SIG-M5 (cell line): ENCODE data around the gene RALGAPA1.
"Not testable (repeated sequence)": the region's sequence is repeated elsewhere in the genome, so short reads cannot be mapped to it uniquely, and the experiment has no call there.

Experiments
- DNase-seq: peaks from one replicate; lab custom pipeline; 2025; lab: John Stamatoyannopoulos, UW

Gene RALGAPA1

DNA sequence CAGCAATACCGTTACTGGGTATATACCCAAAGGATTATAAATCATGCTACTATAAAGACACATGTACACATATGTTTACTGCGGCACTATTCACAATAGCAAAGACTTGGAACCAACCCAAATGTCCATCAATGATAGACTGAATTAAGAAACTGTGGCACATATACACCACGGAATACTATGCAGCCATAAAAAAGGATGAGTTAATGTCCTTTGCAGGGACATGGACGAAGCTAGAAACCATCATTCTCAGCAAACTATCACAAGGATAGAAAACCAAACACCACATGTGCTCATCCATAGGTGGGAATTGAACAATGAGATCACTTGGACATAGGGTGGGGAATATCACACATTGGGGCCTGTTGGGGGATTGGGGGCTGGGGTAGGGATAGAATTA is 187.1 kb downstream of the RALGAPA1 start:
- DNase-seq, result not testable (repeated sequence)

DNA sequence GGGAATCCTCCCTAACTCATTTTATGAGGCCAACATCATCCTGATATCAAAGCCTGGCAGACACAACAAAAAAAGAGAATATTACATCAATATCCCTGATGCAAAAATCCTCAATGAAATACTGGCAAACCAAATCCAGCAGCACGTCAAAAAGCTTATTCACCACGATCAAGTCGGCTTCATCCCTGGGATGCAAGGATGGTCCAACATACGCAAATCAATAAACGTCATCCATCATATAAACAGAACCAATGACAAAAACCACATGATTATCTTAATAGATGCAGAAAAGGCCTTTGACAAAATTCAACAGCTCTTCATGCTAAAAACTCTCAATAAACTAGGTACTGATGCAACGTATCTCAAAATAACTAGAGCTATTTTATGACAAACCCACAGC is 189.1 kb downstream of the RALGAPA1 start:
- not testable (repeated sequence) for DNase-seq

DNA sequence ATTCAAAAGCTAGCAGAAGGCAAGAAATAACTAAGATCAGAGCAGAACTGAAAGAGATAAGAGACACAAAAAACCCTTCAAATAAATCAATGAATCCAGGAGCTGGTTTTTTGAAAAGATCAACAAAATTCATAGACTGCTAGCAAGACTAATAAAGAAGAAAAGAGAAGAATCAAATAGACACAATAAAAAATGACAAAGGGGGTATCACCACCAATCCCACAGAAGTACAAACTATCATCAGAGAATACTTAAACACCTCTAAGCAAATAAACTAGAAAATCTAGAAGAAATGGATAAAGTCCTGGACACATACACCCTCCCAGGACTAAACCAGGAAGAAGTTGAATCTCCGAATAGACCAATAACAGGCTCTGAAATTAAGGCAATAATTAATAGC is 189.6 kb downstream of the RALGAPA1 start:
- DNase-seq, result not testable (repeated sequence)

DNA sequence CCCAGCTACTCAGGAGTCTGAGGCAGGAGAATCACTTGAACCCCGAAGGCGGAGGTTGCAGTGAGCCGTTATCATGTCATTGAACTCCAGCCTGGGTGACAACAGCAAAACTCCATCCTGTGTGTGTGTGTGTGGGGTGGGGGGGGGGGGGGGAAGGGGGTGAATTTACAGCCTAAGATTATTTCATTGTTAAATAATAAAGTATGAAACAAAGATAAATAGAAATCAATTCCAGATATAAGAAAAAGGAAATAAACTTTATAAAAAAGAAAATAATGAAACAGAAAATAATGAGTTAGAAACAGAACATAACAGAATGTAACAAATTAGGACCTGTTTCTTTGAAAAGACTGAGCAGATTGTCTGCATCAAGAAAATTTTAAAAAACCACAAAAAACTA is 191.6 kb downstream of the RALGAPA1 start:
- no peak for DNase-seq

DNA sequence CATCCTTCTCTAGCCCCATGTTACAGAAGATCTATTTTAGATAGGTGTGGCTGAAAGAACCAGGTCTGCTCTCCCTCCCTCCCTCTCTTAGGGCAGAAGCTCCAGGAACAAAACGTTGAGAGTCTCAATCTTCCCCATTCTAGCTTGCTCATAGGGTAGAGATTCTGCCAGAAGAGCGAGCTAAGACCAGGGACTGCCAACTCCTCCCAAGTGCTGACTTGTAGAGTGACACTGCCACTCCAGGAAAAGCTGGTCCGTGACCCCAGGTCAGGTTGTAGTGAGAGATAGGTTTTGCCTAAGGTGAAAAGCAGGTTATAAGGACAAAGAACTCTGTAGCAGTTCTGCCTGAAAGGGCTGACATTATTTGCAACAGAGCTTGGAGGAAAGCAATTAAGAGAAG is 201.7 kb downstream of the RALGAPA1 start:
- no peak for DNase-seq

DNA sequence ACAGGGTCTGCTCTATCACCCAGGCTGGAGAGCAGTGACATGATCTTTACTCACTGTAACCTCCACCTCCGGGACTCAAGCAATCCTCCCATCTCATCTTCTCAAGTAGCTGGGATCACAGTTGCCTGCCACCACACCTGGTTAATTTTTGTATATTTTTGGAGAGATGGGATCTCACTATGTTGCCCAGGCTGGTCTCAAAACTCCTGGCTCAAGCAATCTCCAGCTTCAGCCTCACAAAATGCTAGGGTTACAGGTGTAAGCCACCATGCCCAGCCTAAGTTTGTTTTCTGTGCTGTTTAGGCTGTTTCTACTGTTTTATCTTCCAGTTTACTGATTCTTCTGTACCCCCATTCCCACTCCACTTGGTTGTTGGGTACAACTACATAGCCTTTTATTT is 208.8 kb downstream of the RALGAPA1 start:
- no peak for DNase-seq

DNA sequence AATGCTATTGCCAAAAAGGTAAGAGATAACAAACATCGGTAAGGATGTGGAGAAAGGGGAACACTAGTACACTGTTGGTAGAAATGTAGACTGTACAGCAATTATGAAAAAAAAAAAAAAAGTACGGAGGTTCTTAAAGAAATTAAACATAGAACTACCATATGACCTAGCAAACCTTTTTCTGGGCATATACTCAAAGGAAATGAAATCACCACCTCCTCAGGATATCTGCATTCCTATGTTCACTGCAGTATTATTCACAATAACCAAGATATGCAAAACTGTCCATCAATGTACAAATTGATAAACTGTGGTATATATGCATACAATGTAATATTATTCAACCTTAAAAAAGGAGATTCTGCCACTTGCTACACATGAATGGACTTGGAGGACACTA is 214.5 kb downstream of the RALGAPA1 start:
- DNase-seq, result no peak

DNA sequence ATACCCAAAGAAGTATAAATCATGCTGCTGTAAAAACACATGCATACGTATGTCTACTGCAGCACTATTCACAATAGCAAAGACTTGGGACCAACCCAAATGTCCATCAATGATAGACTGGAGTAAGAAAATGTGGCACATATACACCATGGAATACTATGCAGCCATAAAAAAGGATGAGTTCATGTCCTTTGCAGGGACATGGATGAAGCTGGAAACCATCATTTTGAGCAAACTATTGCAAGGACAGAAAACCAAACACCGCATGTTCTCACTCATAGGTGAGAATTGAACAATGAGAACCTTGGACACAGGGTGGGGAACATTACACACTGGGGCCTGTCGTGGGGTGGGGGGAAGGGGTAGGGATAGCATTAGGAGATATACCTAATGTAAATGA is 221.7 kb downstream of the RALGAPA1 start:
- not testable (repeated sequence) for DNase-seq

DNA sequence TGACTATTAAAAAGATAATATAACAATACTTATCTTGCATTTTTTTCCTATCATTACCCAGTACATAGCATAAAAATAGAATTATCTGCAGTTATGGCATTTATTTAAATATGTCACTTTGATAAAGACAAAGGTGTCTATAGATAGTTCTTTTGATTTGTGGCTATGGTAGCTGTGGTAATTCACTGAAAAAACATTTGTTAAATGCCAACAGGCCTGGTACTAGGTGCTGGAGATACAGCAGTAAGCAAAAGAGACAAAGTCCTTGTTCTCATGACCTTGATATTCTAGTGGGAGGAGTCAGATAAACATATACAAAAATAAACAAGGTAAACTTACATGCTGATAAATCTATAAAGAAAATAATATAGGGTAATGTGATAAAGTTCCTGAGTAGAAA is 230.5 kb downstream of the RALGAPA1 start:
- DNase-seq, result no peak

DNA sequence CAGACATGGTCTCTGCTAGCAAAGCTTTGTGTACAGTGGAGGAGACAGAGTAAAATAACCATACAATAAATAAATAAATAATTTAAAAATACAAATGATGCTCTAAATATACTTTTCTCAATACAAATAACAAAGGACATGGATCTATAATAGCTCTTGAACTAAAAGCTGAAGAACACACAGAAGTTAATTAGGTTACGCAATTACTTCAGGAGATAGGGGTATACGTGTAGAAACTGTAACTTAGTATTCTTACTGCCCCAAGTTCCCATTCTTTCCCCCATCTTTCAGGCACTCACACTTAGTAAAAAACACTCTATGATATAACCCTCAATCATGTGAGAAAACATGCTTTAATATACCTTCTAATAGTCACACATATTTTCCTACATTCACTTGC is 231.0 kb downstream of the RALGAPA1 start:
- no peak for DNase-seq

DNA sequence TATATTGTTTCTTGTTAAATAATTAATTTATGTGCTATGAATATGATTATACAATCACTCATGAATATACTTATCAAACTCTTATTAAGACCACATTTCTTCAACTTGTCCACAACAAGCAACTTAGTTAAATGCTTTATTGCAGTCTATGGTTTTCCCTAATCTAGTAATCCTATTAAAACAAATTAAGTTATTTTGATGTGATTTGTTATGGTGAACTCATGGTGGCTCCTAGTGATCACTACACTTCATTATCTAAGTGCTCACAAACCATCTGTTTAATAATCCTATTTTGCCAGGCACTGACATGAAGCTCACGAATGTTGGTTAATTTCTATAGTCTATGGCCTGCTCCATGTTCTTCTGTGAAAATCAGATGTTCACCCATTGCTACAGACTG is 232.2 kb downstream of the RALGAPA1 start:
- DNase-seq, result no peak

DNA sequence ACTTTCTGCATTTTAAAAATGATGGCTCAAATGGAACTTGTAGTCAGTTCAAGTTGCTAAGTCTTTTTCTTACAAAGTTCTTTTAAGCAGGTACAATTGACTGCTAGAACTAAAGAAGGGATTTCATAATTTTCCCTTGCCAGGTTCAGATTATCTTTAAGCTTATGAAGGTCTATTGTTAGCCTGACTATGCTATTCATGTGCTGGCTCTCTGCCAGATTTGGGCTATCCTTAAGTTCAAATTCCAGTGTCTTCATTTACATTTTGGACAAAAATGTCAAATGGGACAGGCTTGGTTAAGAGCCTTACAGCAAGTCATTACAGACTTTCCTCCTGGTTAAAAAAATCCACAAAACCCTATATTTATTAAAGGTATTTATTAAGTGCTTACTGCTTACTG is 232.8 kb downstream of the RALGAPA1 start:
- no peak for DNase-seq

DNA sequence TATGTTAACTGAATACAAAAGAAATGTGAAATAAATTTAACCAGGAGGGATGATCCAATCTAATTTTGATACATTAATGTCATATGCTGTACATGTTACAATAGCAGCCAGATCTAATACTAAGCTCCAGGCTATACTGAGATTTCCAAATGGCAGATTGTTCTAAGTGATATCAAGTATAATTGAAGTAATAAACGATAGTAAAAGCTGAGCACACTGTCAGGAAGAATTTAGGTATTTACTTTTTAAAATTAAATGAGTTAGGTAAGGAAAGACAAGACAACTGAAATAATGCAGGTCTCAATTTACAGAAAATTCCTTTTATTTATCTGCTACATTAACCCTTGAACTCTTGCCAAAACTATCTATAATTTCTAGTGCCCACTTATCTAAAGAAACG is 235.2 kb downstream of the RALGAPA1 start:
- DNase-seq, result no peak

DNA sequence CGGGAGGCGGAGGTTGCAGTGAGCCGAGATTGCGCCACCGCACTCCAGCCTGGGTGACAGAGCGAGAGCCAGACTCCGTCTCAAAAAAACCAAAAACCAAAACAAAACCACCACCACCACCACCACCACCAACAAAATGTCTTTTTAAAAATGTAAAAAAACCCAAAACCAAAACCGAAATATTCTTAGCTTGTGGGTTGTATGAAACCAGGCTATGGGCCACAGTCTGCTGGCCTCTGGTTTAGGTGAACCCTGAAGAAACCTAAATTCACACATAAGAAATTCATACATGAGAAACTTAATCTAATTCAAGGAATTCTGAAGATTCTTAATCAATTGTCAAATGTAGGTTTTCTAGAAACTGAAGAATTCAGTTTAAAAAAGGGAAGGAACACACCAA is 237.5 kb downstream of the RALGAPA1 start:
- DNase-seq, result no peak

DNA sequence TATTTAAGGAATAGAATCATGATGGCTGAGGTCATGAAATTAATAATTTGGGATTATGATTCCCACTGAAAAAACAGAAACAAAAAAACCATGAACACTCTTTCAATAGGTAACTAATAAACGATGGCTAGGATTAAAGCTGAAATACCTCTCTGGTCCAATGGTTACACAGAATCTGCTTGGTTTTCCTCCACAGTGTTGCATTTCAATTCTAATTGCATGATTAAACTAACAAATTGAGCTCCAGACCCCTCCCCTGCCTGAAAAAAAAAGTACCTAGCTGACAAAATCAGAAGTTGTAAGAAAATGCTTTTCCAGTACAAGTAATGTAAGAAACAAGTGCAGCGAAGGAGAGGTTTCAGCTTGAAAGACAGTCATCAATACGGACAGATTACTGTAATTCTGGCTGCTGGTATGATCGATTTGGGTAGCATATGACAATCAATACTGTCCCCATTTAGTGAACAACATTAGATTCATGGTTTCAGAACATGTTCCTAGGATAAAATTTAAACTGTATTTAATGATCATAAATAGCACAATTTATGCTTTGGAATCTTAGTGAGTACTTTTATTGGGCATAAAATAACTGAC is 243.1 kb downstream of the RALGAPA1 start:
- no peak for DNase-seq

DNA sequence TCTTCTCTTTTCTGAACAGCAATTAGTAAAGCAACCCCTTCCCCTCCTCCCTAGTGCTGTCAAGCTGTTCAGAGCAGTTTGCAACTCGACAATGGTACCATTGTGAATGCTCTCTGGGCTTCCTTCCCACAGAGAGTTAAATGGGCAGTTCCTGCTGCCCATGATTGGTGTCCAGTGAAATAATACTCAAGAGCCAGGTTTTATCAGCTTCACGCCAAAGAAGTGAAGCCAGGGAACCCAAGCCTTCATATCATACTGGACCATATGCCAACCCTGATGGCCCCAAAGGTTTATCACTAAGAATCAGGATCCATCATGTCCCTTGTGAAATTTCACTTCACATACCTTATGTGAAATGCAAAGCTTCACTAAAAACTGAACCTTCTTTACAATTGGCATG is 250.4 kb downstream of the RALGAPA1 start:
- DNase-seq, result no peak

DNA sequence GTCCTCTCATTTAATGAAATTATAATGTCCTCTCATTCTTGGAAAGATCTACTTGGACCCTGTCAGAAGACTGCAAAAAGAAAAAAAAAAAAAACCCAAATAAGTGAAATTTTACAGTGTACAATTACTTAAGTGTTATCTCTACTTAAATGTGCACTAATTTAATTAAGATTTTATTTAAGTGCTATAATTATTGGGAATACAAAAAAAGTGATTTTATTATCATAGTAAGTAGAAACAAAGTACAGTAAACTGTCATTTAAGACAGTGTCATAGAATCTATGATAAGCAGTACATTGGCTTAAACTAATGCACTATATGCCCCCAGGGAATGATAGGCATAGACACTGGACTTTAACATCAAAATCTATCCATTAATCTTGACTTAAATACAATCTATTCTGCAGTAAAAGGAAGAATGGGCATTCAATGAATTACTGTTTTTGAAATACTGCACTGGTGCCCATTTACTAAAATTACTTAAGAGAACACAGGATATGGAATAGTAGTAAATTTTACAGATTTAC is 251.8 kb downstream of the RALGAPA1 start:
- no peak for DNase-seq

DNA sequence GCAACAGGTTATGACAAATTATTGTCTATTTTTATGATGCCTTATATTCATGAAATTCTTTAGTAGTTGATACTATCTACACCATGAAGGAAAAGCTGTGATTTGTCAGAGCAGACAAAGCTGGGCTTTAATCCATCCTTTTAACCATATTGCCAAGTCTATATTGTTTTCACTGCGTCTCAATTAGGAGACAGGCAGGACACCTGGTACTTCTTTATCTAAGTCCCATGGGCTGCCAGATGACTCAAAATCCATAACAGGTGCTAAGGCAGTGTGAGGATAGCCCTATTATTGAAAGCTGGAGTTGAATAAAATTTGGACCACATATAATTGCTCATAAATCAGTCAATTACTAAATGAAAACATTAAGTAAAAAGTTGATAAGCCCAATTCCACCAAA is 252.5 kb downstream of the RALGAPA1 start:
- no peak for DNase-seq

DNA sequence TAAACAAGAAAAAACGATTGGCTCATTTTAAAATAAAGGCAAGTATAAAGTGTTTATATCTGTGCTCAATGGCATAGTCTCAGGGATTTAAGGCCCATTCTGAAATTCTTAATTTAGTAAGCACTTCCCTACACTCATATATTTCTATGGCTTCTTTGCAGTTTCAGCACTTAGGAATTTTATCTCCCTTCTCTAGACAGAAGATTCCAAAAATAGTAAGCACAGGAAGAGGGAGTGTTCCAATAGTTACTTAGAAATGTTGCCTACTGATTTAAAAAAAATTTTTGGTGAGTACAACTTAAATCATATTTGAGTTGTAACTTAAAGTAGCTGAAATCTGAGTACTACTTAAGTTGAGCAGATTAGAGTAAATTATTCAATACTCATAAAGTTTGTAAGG is 255.3 kb downstream of the RALGAPA1 start:
- no peak for DNase-seq

DNA sequence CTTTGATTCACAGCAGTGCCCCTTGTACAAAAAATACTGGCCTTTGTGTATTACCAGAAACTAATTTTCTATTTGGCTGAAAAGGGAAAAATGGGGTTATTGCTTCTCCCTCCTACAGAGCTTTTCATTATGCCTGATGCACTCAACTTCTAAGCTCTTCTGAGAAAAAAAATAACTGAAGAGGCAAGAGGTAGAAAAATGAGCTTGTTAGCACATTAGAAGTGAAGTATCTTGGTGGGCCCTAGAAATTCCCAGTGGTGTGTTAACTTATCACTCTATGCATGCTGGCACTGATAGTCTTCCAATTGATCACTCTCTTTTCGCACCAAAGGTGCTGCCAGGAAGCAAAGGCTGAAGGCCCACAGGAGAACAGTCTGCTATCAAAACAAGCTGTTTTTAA is 258.0 kb downstream of the RALGAPA1 start:
- no peak for DNase-seq

DNA sequence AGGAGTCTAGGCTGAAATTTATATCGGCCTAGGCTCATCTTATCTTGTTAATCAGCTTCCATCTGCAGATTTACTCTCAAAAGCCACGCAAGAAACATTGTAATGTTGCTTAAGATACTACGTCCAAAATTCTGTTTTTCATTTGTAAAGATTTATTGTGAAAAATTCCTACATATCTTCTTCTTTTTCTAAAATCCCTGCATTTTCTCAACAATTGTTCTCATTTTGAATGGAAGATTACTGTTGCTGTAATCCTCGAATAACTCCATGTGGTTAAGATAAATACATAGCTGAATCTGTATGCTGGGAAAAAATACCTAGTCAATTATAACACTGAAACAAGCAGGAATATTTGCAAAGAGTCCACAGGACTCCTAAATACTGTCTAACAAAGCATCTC is 259.5 kb downstream of the RALGAPA1 start:
- no peak for DNase-seq

DNA sequence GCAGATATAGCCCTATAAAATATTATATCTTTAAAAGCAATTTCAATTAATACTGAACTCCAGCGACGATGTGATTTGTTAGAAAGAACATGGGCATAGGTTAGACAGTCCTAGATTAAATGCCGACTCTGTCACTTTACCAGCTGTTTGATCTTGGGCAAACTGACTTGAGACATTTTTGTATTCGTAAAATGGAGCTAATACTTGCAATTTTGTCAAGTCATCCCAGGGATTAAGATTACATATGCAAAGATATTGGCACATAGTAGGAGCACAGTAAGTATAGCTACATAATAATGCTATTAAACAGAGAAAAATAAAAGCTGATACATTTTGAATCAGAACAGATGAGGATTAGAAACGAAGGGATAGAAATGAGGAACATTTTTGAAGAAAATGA is 266.1 kb downstream of the RALGAPA1 start:
- no peak for DNase-seq

DNA sequence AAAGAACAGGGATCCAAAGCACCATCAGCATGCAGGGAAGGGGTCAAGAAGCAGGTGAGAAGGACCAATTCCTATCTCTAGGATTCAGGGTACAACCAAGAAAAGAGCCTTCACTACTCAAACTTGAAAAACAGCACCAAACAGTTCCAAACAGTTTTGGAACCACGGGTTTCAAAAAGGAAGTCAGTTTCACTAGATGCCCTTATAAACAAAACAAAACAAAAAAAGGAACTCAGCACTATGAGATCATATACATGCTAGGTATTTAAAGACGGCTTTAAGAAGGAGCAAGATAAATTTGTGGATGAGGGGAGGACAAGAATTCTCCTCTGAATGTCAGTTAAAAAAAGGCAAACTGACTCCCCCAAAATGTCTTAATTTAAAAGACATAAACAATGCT is 269.1 kb downstream of the RALGAPA1 start:
- DNase-seq, result no peak

DNA sequence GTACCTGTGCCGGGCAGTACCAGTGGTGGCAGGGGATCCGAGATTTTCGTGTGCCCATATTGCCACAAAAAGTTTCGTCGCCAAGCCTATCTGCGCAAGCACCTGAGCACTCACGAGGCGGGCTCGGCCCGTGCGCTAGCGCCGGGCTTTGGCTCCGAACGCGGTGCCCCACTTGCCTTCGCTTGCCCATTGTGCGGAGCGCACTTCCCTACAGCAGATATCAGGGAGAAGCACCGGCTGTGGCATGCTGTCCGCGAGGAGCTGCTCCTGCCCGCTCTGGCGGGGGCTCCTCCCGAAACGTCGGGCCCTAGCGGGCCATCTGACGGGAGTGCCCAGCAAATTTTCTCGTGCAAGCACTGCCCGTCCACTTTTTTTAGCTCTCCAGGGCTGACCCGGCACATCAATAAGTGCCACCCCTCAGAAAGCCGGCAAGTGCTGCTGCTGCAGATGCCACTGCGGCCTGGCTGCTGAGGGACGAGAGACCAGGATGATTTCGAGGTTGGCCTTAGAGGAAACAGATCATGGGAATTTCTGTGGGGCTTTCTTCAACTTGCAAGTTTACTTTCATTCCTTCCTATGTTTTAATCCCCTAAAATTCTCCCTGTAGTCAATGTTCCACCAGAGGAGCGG is 273.5 kb downstream of the RALGAPA1 start:
- DNase-seq, result no peak
